ENCODE data around the gene RAB7B. TPM values are rescaled to one million over a fixed set of nuclear protein-coding genes. Genes with fewer than 3 reads are reported as not detected.

The RAB7B gene
- polyA plus RNA-seq, 1 donor, result 5.4 TPM

GRCh38 chr1:205973377-205974232 is 29.6 kb downstream of the RAB7B start:
- Histone ChIP-seq H3K27me3 (ENCODE audit: control insufficient read depth, insufficient read depth, low read length) (no peaks in the 10 kb centered on the region), H3K9me3 (ENCODE audit: control insufficient read depth, low read depth, low read length) (peaks cover 23% of the 10 kb centered on the region)
- WGBS (ENCODE audit: insufficient coverage, low lambda C conversion rate), result no CpG with 5 or more reads among the region's 8 CpGs

GRCh38 chr1:205972491-205973168 is 30.6 kb downstream of the RAB7B start:
- H3K4me3 ChIP-seq (ENCODE audit: low read length), result no peak overlapping the region
- WGBS (ENCODE audit: insufficient coverage, low lambda C conversion rate), result 92% methylated on average over 2 of the region's 11 CpGs
- H3K27ac ChIP-seq (ENCODE audit: low read length), result no peak overlapping the region
- peaks cover 23% of the 10 kb centered on the region for H3K9me3 ChIP-seq (ENCODE audit: control insufficient read depth, low read depth, low read length)
- no peaks in the 10 kb centered on the region for H3K36me3 ChIP-seq (ENCODE audit: control insufficient read depth, insufficient read depth, low read length)
- H3K27me3 ChIP-seq (ENCODE audit: control insufficient read depth, insufficient read depth, low read length), result no peaks in the 10 kb centered on the region
- H3K4me1 ChIP-seq (ENCODE audit: control insufficient read depth, insufficient read depth, low read length), result no peaks in the 10 kb centered on the region
- no peak for DNase-seq

More at GRCh38 chr1:205973377-205974232, 29.6 kb downstream of the RAB7B start:
- DNase-seq, result no peak
- H3K4me3 ChIP-seq (ENCODE audit: low read length), result no peak overlapping the region
- H3K4me1 ChIP-seq (ENCODE audit: control insufficient read depth, insufficient read depth, low read length), result no peaks in the 10 kb centered on the region
- no peaks in the 10 kb centered on the region for H3K36me3 ChIP-seq (ENCODE audit: control insufficient read depth, insufficient read depth, low read length)
- H3K27ac ChIP-seq (ENCODE audit: low read length), result no peak overlapping the region

GRCh38 chr1:205972081-205972480 is 31.1 kb downstream of the RAB7B start:
- Histone ChIP-seq H3K27me3 (ENCODE audit: control insufficient read depth, insufficient read depth, low read length) (no peaks in the 10 kb centered on the region), H3K4me1 (ENCODE audit: control insufficient read depth, insufficient read depth, low read length) (no peaks in the 10 kb centered on the region), H3K27ac (ENCODE audit: low read length) (no peak overlapping the region), H3K9me3 (ENCODE audit: control insufficient read depth, low read depth, low read length) (peaks cover 23% of the 10 kb centered on the region), H3K4me3 (ENCODE audit: low read length) (no peak overlapping the region), H3K36me3 (ENCODE audit: control insufficient read depth, insufficient read depth, low read length) (no peaks in the 10 kb centered on the region)
- WGBS (ENCODE audit: insufficient coverage, low lambda C conversion rate), result 100% methylated on average over 1 of the region's 4 CpGs
- DNase-seq, result no peak

- no CpG with 5 or more reads among the region's 4 CpGs for WGBS (ENCODE audit: insufficient coverage, low lambda C conversion rate)
Measured at GRCh38 chr1:205971082-205971481, 32.1 kb downstream of the RAB7B start.

GRCh38 chr1:205970486-205970885 is 32.7 kb downstream of the RAB7B start:
- no peak overlapping the region for H3K4me3 ChIP-seq (ENCODE audit: low read length)
- H3K4me1 ChIP-seq (ENCODE audit: control insufficient read depth, insufficient read depth, low read length), result no peaks in the 10 kb centered on the region
- no peak overlapping the region for H3K27ac ChIP-seq (ENCODE audit: low read length)
- DNase-seq, result no peak
- 33% methylated on average over 1 of the region's 1 CpG for WGBS (ENCODE audit: insufficient coverage, low lambda C conversion rate)
- no peaks in the 10 kb centered on the region for H3K27me3 ChIP-seq (ENCODE audit: control insufficient read depth, insufficient read depth, low read length)
- H3K36me3 ChIP-seq (ENCODE audit: control insufficient read depth, insufficient read depth, low read length), result no peaks in the 10 kb centered on the region
- peaks cover 23% of the 10 kb centered on the region for H3K9me3 ChIP-seq (ENCODE audit: control insufficient read depth, low read depth, low read length)

More at GRCh38 chr1:205971082-205971481, 32.1 kb downstream of the RAB7B start:
- H3K27ac ChIP-seq (ENCODE audit: low read length), result no peak overlapping the region
- H3K4me1 ChIP-seq (ENCODE audit: control insufficient read depth, insufficient read depth, low read length), result no peaks in the 10 kb centered on the region
- no peak overlapping the region for H3K4me3 ChIP-seq (ENCODE audit: low read length)
- DNase-seq, result no peak
- peaks cover 23% of the 10 kb centered on the region for H3K9me3 ChIP-seq (ENCODE audit: control insufficient read depth, low read depth, low read length)
- H3K36me3 ChIP-seq (ENCODE audit: control insufficient read depth, insufficient read depth, low read length), result no peaks in the 10 kb centered on the region
- no peaks in the 10 kb centered on the region for H3K27me3 ChIP-seq (ENCODE audit: control insufficient read depth, insufficient read depth, low read length)

GRCh38 chr1:205969229-205969628 is 34.0 kb downstream of the RAB7B start:
- DNase-seq, result no peak
- Histone ChIP-seq H3K27me3 (ENCODE audit: control insufficient read depth, insufficient read depth, low read length) (peaks cover 5% of the 10 kb centered on the region), H3K4me3 (ENCODE audit: low read length) (no peak overlapping the region), H3K4me1 (ENCODE audit: control insufficient read depth, insufficient read depth, low read length) (no peaks in the 10 kb centered on the region), H3K9me3 (ENCODE audit: control insufficient read depth, low read depth, low read length) (peaks cover 16% of the 10 kb centered on the region), H3K36me3 (ENCODE audit: control insufficient read depth, insufficient read depth, low read length) (no peaks in the 10 kb centered on the region), H3K27ac (ENCODE audit: low read length) (no peak overlapping the region)
- WGBS (ENCODE audit: insufficient coverage, low lambda C conversion rate), result no CpG with 5 or more reads among the region's 8 CpGs

GRCh38 chr1:205967554-205968335 is 35.5 kb downstream of the RAB7B start:
- 100% methylated on average over 1 of the region's 10 CpGs for WGBS (ENCODE audit: insufficient coverage, low lambda C conversion rate)
- H3K4me3 ChIP-seq (ENCODE audit: low read length), result no peak overlapping the region
- peaks cover 10% of the 10 kb centered on the region for H3K27me3 ChIP-seq (ENCODE audit: control insufficient read depth, insufficient read depth, low read length)
- H3K9me3 ChIP-seq (ENCODE audit: control insufficient read depth, low read depth, low read length), result peaks cover 1% of the 10 kb centered on the region
- no peak overlapping the region for H3K27ac ChIP-seq (ENCODE audit: low read length)
- no peaks in the 10 kb centered on the region for H3K36me3 ChIP-seq (ENCODE audit: control insufficient read depth, insufficient read depth, low read length)
- no peak for DNase-seq
- H3K4me1 ChIP-seq (ENCODE audit: control insufficient read depth, insufficient read depth, low read length), result no peaks in the 10 kb centered on the region

GRCh38 chr1:205965036-205965884 is 37.9 kb downstream of the RAB7B start:
- DNase-seq, result no peak
- Histone ChIP-seq H3K4me1 (ENCODE audit: control insufficient read depth, insufficient read depth, low read length) (no peaks in the 10 kb centered on the region), H3K27me3 (ENCODE audit: control insufficient read depth, insufficient read depth, low read length) (peaks cover 21% of the 10 kb centered on the region), H3K4me3 (ENCODE audit: low read length) (no peak overlapping the region), H3K27ac (ENCODE audit: low read length) (no peak overlapping the region), H3K36me3 (ENCODE audit: control insufficient read depth, insufficient read depth, low read length) (no peaks in the 10 kb centered on the region), H3K9me3 (ENCODE audit: control insufficient read depth, low read depth, low read length) (no peaks in the 10 kb centered on the region)
- WGBS (ENCODE audit: insufficient coverage, low lambda C conversion rate), result no CpG with 5 or more reads among the region's 13 CpGs

- Histone ChIP-seq H3K27ac (ENCODE audit: low read length) (no peak overlapping the region), H3K27me3 (ENCODE audit: control insufficient read depth, insufficient read depth, low read length) (peaks cover 22% of the 10 kb centered on the region), H3K9me3 (ENCODE audit: control insufficient read depth, low read depth, low read length) (no peaks in the 10 kb centered on the region), H3K4me1 (ENCODE audit: control insufficient read depth, insufficient read depth, low read length) (no peaks in the 10 kb centered on the region), H3K4me3 (ENCODE audit: low read length) (no peak overlapping the region), H3K36me3 (ENCODE audit: control insufficient read depth, insufficient read depth, low read length) (no peaks in the 10 kb centered on the region)
- no peak for DNase-seq
- WGBS (ENCODE audit: insufficient coverage, low lambda C conversion rate), result no CpG with 5 or more reads among the region's 16 CpGs
Measured at GRCh38 chr1:205963352-205964155, 39.6 kb downstream of the RAB7B start.

All from large intestine (tissue), 3 donors.